GM23338 (cell line): Measurements from ENCODE around the gene SMAD3. TPM values are rescaled to one million over a fixed set of nuclear protein-coding genes. Genes with fewer than 3 reads are reported as not detected.

Source experiments
- ATAC-seq: fragments of 200-7000 bp; cut with Tn5 transposase; 3 replicates; pipeline ENCODE4 v1.9.1; 2020
- DNase-seq: peaks from one replicate; pipeline ENCODE4 v3.0.0-alpha.2; 2015; ENCODE audit warnings: low spot score
- H2AFZ ChIP-seq: fragments of 200-600 bp; sonication (generic); 2 replicates; pipeline ENCODE4 v1.8.0; 2016; ENCODE audit warnings: antibody characterized with exemption, mild to moderate bottlenecking, moderate library complexity
- H3F3A ChIP-seq: fragments of 200-600 bp; sonication (generic); replicated peaks from 2 replicates; pipeline ENCODE4 v1.8.0; 2017; ENCODE audit warnings: antibody characterized with exemption, mixed run types, low read depth
- H3K27ac ChIP-seq: fragments of 200-600 bp; sonication (generic); 2 replicates; pipeline ENCODE4 v1.6.1; 2016; ENCODE audit warnings: low read depth
- H3K27me3 ChIP-seq: fragments of 200-600 bp; sonication (generic); 2 replicates; pipeline ENCODE4 v1.8.0; 2016; ENCODE audit warnings: mild to moderate bottlenecking, mixed run types, moderate library complexity; ENCODE audit not compliant: insufficient read depth
- H3K36me3 ChIP-seq: fragments of 200-600 bp; sonication (generic); 2 replicates; pipeline ENCODE4 v1.8.0; 2016; ENCODE audit warnings: mild to moderate bottlenecking; ENCODE audit not compliant: insufficient read depth
- H3K4me1 ChIP-seq: fragments of 200-600 bp; sonication (generic); 2 replicates; pipeline ENCODE4 v1.8.0; 2016; ENCODE audit warnings: mild to moderate bottlenecking, moderate library complexity; ENCODE audit not compliant: insufficient read depth
- H3K4me2 ChIP-seq: fragments of 200-600 bp; sonication (generic); 2 replicates; pipeline ENCODE4 v1.7.1; 2017; ENCODE audit warnings: mixed run types
- H3K4me3 ChIP-seq: fragments of 200-600 bp; sonication (generic); 2 replicates; pipeline ENCODE4 v1.6.1; 2016; ENCODE audit warnings: mixed run types
- H3K79me2 ChIP-seq: fragments of 200-600 bp; sonication (generic); replicated peaks from 2 replicates; pipeline ENCODE4 v1.8.0; 2017; ENCODE audit warnings: mild to moderate bottlenecking; ENCODE audit not compliant: insufficient read depth
- H3K9me2 ChIP-seq: fragments of 200-600 bp; sonication (generic); 2 replicates; pipeline ENCODE4 v1.8.0; 2017; ENCODE audit not compliant: insufficient read depth
- H4K20me1 ChIP-seq: fragments of 200-600 bp; sonication (generic); replicated peaks from 2 replicates; pipeline ENCODE4 v1.8.0; 2017; ENCODE audit warnings: mild to moderate bottlenecking; ENCODE audit not compliant: insufficient read depth
- H3K27ac Mint-ChIP-seq: 2 replicates; pipeline ENCODE4 v1.8.0; 2020; ENCODE audit warnings: inconsistent platforms, mild to moderate bottlenecking, moderate library complexity, mixed read lengths
- H3K27me3 Mint-ChIP-seq: 3 replicates; pipeline ENCODE4 v1.8.0; 2022; ENCODE audit warnings: low read depth, mild to moderate bottlenecking, moderate library complexity, mixed read lengths, inconsistent platforms; ENCODE audit not compliant: insufficient read depth, poor library complexity
- H3K36me3 Mint-ChIP-seq: 3 replicates; pipeline ENCODE4 v1.8.0; 2021; ENCODE audit warnings: low read depth, mild to moderate bottlenecking, inconsistent platforms, moderate library complexity, mixed read lengths
- H3K4me1 Mint-ChIP-seq: 3 replicates; pipeline ENCODE4 v1.8.0; 2020; ENCODE audit warnings: mild to moderate bottlenecking, inconsistent platforms, mixed read lengths
- H3K4me3 Mint-ChIP-seq: 3 replicates; pipeline ENCODE4 v1.8.0; 2021; ENCODE audit warnings: moderate library complexity, mild to moderate bottlenecking, inconsistent platforms, mixed read lengths
- H3K9me3 Mint-ChIP-seq: 3 replicates; pipeline ENCODE4 v1.8.0; 2020; ENCODE audit warnings: moderate library complexity, mild to moderate bottlenecking, inconsistent platforms, mixed read lengths
- CREB1 ChIP-seq: fragments of 250-450 bp; sonication (Bioruptor Pico); IDR thresholded peaks from 2 replicates; pipeline ENCODE4 v1.5.0; 2020; ENCODE audit warnings: low read depth, mild to moderate bottlenecking, moderate library complexity
- CTCF ChIP-seq, 2 experiments: fragments of 200-600 bp in 1 of 2; sonication (generic) in 1 of 2; conservative IDR thresholded peaks; 2 replicates each; pipeline versions ENCODE4 v1.5.1 to v1.6.1; 2016 to 2017; ENCODE audit warnings: antibody characterized with exemption in 2 of 2, low read depth in 2 of 2, mild to moderate bottlenecking in 2 of 2, moderate library complexity in 1 of 2
- ETS1 ChIP-seq: IDR thresholded peaks from 2 replicates; pipeline ENCODE4 v1.6.1; 2016; ENCODE audit warnings: antibody characterized with exemption
- EZH2phosphoT487 ChIP-seq: fragments of 200-600 bp; sonication (generic); IDR thresholded peaks from one replicate; pipeline ENCODE4 v1.8.1; 2018; ENCODE audit warnings: antibody characterized with exemption; ENCODE audit not compliant: unreplicated experiment
- NANOG ChIP-seq: IDR thresholded peaks from 2 replicates; pipeline ENCODE4 v1.6.1; 2016; ENCODE audit warnings: antibody characterized with exemption, borderline replicate concordance
- POLR2AphosphoS5 ChIP-seq: IDR thresholded peaks from 2 replicates; pipeline ENCODE4 v1.6.1; 2016; ENCODE audit warnings: antibody characterized with exemption, low read depth
- REST ChIP-seq: IDR thresholded peaks from one replicate; pipeline ENCODE4 v1.6.1; 2018; ENCODE audit warnings: antibody characterized with exemption; ENCODE audit not compliant: unreplicated experiment
- STAT1 ChIP-seq: IDR thresholded peaks from one replicate; pipeline ENCODE4 v1.6.1; 2016; ENCODE audit warnings: antibody characterized with exemption; ENCODE audit not compliant: unreplicated experiment
- polyA plus RNA-seq: library from polyadenylated mRNA; unstranded; fragments of >200 nt; fragmentation: Nextera tagmentation; extraction: Ambion mirVana; gene quantifications from 2 replicates; pipeline ENCODE4 v1.2.1, GENCODE V29; 2016
- total RNA-seq: library from RNA; depleted of rRNA; stranded (reverse); fragments of >200 nt; shearing (Covaris generic); gene quantifications from 2 replicates; pipeline ENCODE4 v1.2.3, GENCODE V29; 2014

SMAD3 gene
- total and polyA plus RNA-seq, 2 experiments from 2014 or later, result 4.9 to 11.6 TPM

GRCh38 chr15:67109141-67110034 lies 44.0 kb downstream of the SMAD3 start (continued):
- TF ChIP-seq ETS1 (no peak), NANOG (no peak), CREB1 (no peak), REST (no peak), EZH2phosphoT487 (no peak), CTCF (conservative IDR thresholded peaks at IDR 0.05; ENCODE audit: low read depth in 2 of 2) (no peak), POLR2AphosphoS5 (no peak)

GRCh38 chr15:67110361-67110781 lies 45.0 kb downstream of the SMAD3 start:
- ATAC-seq, result no peak

More at GRCh38 chr15:67110361-67110781, 45.0 kb downstream of the SMAD3 start:
- Histone ChIP-seq H2AFZ (no peak overlapping the region), H3K4me3 (no peak overlapping the region), H3K4me2 (no peak overlapping the region), H3K79me2 (peaks cover 24% of the 10 kb centered on the region), H3K9me2 (0 out of 2 replicates have a peak, but pooled peaks cover 3% of the 10 kb centered on the region), H3F3A (no peaks in the 10 kb centered on the region), H3K36me3 (peaks cover 8% of the 10 kb centered on the region), H3K4me1 (peaks cover 4% of the 10 kb centered on the region; the same call in 1 of the 2 replicates), H3K27ac (no peak overlapping the region), H3K27me3 (no peaks in the 10 kb centered on the region), H4K20me1 (no peaks in the 10 kb centered on the region)
- Mint-ChIP-seq H3K4me1 (peaks cover 15% of the 10 kb centered on the region), H3K4me3 (no peak overlapping the region), H3K27ac (no peak overlapping the region), H3K9me3 (peaks cover 24% of the 10 kb centered on the region; the same call in 2 of the 3 replicates), H3K27me3 (peaks cover 9% of the 10 kb centered on the region), H3K36me3 (peaks cover 20% of the 10 kb centered on the region; the same call in 2 of the 3 replicates)
- no peak for DNase-seq
- no peak for TF ChIP-seq CTCF (conservative IDR thresholded peaks at IDR 0.05; ENCODE audit: low read depth in 2 of 2)
- no peak for TF ChIP-seq STAT1
- no peak for TF ChIP-seq NANOG
- TF ChIP-seq ETS1, result no peak
- no peak for TF ChIP-seq EZH2phosphoT487
